BJ (cell line): ENCODE measurements around the gene CIRBP. TPM values are rescaled to one million over a fixed set of nuclear protein-coding genes. Genes with fewer than 3 reads are reported as not detected.

ENCODE experiments used
- CTCF ChIA-PET: fragments of 350-600 bp; formaldehyde crosslinking; extraction: SDS; loops from one replicate; lab custom pipeline; 2021; ENCODE audit warnings: antibody characterized with exemption, inconsistent platforms; lab: Yijun Ruan, JAX
- POLR2A ChIA-PET: fragments of 300-600 bp; sonication (Branson Sonifier 250); formaldehyde crosslinking; extraction: SDS; loops from one replicate; lab custom pipeline; 2021; ENCODE audit warnings: antibody characterized with exemption; lab: Charles Lee
- DNase-seq: peaks from one replicate; pipeline ENCODE4 v3.0.0-alpha.2; 2011; ENCODE audit warnings: low read depth
- H3K27me3 ChIP-seq: 2 replicates; pipeline ENCODE4 v1.6.0; 2011; ENCODE audit warnings: low read length; ENCODE audit not compliant: control insufficient read depth, insufficient read depth
- H3K36me3 ChIP-seq: 2 replicates; pipeline ENCODE4 v1.5.1; 2011; ENCODE audit warnings: low read length; ENCODE audit not compliant: control insufficient read depth, insufficient read depth
- H3K4me3 ChIP-seq: 2 replicates; pipeline ENCODE4 v1.5.1; 2011; ENCODE audit warnings: low read depth, mild to moderate bottlenecking, control low read depth, low read length
- polyA plus RNA-seq: library from polyadenylated mRNA; depleted of rRNA; stranded (reverse); fragments of >200 nt; gene quantifications from 2 replicates; pipeline ENCODE4 v1.2.3, GENCODE V29; 2011
- TF ChIP-seq, protein P1 (sequence below): IDR thresholded peaks from 2 replicates; pipeline ENCODE4 v1.5.1; 2011; ENCODE audit warnings: low read depth, mild to moderate bottlenecking, control low read depth, inconsistent platforms, low read length, moderate library complexity; ENCODE audit not compliant: insufficient read depth

The CIRBP gene
- polyA plus RNA-seq, 1 experiment: 342 TPM

- ChIA-PET CTCF (interaction anchor here (1.0 to 2.1 kb wide), 7 partner anchors 10 to 44 kb away, joined by 3 to 7 read pairs (median 5); no protein-coding TSS in a partner anchor), POLR2A (interaction anchor here (0.6 kb wide), 1 partner anchor 199 kb away, joined by 4 read pairs; no protein-coding TSS in a partner anchor)
- TF ChIP-seq, protein P1, sequence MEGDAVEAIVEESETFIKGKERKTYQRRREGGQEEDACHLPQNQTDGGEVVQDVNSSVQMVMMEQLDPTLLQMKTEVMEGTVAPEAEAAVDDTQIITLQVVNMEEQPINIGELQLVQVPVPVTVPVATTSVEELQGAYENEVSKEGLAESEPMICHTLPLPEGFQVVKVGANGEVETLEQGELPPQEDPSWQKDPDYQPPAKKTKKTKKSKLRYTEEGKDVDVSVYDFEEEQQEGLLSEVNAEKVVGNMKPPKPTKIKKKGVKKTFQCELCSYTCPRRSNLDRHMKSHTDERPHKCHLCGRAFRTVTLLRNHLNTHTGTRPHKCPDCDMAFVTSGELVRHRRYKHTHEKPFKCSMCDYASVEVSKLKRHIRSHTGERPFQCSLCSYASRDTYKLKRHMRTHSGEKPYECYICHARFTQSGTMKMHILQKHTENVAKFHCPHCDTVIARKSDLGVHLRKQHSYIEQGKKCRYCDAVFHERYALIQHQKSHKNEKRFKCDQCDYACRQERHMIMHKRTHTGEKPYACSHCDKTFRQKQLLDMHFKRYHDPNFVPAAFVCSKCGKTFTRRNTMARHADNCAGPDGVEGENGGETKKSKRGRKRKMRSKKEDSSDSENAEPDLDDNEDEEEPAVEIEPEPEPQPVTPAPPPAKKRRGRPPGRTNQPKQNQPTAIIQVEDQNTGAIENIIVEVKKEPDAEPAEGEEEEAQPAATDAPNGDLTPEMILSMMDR: no peak
- DNase-seq: no peak
- Histone ChIP-seq H3K36me3 (peaks cover 25% of the 10 kb centered on the region), H3K27me3 (no peaks in the 10 kb centered on the region), H3K4me3 (no peak overlapping the region)
Measured at GRCh38 chr19:1221904-1222255, 47.3 kb upstream of the CIRBP start.

DNA sequence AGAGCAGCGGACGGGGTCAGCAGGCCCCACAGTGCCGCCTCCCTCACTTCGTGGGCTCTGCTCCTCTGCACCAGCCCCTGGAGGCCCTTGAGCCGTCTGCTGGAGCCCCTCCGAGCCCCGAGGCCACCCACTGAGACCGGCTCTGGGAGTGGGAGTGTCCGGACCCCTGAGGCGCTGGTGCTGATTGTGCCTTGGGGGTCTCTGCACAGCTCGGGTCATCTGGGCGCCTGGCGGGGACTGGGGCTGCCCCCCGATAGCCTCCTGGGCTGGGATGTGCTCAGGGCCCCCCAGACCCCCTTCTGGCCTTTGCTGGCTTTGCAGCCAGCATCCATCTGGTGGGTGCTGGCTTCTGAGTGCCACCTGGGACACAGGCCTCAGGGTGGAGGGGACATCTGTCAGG lies 46.7 kb upstream of the CIRBP start:
- Histone ChIP-seq H3K36me3 (peaks cover 24% of the 10 kb centered on the region), H3K27me3 (no peaks in the 10 kb centered on the region), H3K4me3 (no peak overlapping the region)
- POLR2A ChIA-PET: interaction anchor here (0.6 kb wide), 1 partner anchor 199 kb away, joined by 4 read pairs; no protein-coding TSS in a partner anchor
- CTCF ChIA-PET: interaction anchor here (0.7 to 2.3 kb wide), 11 partner anchors 9 to 92 kb away, joined by 3 to 8 read pairs (median 6); partner anchors contain the start of gene CIRBP
- TF ChIP-seq, protein P1: no peak
- DNase-seq: no peak

DNA sequence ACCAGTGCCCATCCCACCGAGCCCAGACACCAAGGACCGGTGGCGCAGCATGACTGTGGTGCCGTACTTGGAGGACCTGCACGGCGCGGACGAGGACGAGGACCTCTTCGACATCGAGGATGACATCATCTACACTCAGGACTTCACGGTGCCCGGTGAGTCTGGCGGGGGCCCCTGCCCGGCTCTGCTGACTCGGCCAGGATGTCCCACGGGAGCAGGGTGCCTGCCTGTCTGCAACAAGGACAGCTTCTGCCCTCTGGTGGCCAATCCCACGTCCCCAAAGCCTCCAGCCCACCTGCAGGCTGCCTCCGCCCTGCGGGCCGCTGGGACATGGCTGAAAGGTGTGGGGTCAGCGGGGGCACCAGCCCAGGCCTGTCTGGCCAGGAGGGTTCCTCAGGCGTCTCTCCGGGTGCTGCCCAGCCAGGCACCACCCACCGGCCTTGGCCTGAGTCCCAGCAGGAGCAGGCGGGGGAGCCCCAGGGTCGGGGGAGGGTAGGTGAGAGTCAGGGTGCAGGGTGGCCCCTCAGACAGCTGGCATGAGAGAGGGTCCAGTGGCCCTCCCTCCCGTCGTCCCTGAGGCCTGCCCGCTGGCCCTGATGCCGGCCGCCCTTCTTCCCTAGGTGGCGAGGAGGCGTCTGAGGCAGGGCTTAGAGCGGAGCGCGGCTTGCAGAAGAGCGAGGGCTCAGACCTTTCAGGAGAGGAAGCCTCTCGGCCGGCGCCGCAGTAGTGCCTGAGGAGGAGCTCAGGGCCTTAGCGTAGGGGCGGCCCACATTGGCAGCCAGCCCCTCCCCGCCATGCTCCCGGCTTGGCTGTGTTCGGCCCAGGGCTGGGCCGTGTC lies 45.9 kb upstream of the CIRBP start:
- POLR2A ChIA-PET: no interaction called here
- Histone ChIP-seq H3K27me3 (no peaks in the 10 kb centered on the region), H3K36me3 (peaks cover 24% of the 10 kb centered on the region), H3K4me3 (no peak overlapping the region)
- no peak for DNase-seq
- TF ChIP-seq, protein P1: peak; percentile 50
- CTCF ChIA-PET: interaction anchor here (0.7 to 2.3 kb wide), 9 partner anchors 9 to 93 kb away, joined by 3 to 8 read pairs (median 6); partner anchors contain the start of gene CIRBP

- POLR2A ChIA-PET: no interaction called here
- TF ChIP-seq, protein P1: no peak
- H3K36me3 ChIP-seq: peaks cover 24% of the 10 kb centered on the region
Measured at GRCh38 chr19:1224047-1224825, 44.9 kb upstream of the CIRBP start.

More at GRCh38 chr19:1224047-1224825, 44.9 kb upstream of the CIRBP start:
- CTCF ChIA-PET: interaction anchor here (2.1 to 2.3 kb wide), 2 partner anchors 8 to 42 kb away, joined by 6 to 8 read pairs; no protein-coding TSS in a partner anchor
- no peak overlapping the region for H3K4me3 ChIP-seq
- no peak for DNase-seq
- H3K27me3 ChIP-seq: no peaks in the 10 kb centered on the region
